ENCODE measurements around the gene UBAC2.
A peak's percentile ranks its signal among the peaks of the same experiment; 100 is the strongest.

UBAC2 gene

DNA sequence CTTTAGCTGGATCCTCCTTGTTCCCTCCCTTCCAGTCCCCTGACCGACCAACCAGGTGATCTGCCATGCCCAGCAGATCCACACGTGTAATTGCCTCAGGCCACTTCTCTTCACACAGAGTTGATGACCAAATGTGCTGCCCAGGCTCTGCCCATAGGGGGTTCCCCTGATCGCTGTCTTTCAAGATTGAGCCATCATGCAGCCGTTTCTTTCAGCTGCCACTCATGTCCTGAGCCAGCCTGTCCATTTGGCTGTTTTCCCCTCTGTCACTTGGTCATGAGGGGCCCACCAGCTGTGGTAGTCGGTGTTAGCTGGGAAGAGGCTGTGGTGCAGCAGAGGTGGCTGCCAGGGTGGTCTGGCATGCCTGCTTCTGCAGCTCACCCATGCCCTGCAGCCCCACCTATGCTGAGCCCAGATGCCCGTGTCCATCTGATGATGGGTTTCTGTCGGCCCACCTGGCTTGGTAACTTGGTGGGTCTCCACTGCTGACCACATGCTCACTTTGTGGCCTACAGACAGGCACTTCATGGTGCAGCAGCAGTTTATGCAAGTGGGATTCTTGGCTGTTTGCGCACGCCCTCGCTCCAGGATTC lies 142.2 kb downstream of the UBAC2 start:
- DNase-seq, result no peak

DNA sequence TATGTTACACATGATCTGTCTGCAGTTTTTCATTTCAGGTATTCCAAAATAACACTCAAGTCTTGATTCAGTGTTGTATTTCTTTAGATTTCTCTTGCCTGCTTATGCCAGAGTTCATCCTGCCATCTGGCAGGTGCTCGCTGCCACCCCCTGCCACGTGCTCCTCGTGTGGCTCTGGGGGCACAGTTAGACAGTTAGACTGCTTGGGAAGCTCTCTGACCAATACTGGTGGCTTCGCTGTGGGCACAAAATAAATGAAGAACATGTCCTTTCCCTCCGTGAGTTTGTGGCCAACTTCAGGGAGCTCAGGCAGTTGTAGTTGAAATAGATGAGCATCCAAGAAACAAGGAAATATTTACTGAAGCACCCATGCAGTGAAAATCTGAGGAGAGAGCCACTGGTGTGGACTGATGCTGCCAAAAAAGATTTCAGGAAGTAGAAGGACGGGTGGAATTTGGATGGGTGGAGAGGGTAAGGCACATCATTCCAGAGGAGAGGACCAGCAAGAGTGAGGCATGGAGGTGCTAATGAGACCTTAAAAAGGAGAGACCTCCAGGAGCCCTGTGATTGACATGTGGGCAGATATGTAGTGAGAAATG lies 144.1 kb downstream of the UBAC2 start:
- no peak for DNase-seq

DNA sequence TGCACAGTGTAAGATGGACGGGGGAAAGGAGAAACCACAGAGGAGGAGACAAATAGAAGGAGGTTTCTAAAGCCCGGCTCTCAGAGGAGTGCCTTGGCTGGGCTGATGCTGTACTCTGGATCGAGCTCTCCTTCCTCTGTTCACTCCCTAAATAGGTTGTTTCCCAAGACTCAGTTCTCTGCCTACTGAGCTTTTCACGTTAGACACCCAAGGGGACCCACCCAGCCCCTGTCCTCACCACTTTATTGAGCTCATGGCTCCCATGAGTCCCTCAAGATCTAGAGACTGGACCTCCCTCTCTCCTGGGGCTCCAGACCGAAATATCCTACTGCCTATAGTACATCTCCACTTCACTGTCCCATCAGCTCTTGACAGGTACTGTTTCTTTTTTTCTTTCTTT lies 144.7 kb downstream of the UBAC2 start:
- DNase-seq, result no peak

DNA sequence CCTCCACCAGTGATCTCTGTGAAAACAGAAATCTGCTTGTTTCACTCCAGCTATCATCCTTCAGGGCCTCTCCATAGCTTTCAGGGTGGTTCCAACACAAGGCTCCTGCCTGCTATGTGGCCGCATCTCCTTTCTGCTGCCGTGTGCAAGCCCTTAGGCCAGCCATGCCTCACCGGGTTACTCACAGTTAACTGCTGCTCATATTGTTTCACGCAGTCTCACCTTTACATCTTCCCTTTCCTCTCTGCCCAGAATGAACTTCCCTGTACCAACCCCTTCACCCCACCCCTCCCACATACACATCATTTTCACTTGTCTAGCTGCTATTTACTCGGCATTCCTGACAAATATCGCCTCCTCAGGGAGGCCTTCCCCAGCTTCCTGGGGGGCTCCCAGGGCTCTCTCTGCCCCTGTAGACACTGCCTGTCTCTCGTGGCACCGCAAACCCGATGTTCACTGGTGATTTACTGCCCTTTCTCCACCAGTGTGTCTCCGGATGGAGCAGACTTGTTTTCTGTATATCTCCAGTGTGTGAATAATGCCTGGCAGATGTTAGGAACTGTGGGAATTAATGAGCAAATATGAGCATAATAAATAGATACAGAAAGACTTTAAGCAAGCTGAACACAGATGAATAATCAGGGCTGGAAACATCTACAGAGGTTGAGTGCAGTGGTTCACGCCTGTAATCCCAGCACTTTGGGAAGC lies 145.8 kb downstream of the UBAC2 start:
- DNase-seq, result no peak

DNA sequence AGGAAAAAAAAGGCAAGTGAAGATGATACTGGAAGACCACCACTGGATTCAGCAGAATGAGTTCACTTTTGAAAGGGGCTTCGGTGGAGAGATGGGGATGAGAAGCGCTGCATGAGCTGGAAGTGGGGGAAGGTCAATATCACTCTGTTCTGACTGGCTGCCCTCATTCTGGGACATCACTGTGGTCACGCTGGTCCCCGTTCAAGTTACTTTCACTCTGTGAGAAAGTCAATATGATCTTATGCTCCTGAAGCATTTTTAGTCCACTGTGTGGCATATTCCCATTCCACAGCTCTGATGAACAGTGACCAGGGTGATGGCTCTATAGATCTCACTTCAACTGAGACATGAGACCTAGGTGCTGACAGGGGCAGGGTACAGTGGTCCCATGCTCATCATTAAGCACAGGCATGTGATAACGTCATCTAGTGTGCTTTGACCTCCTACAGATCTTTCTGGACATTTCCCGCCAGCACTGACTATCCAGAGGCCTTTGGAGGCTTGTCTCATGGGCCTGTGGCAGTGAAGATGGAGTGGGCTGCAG lies 146.8 kb downstream of the UBAC2 start:
- no peak for DNase-seq

DNA sequence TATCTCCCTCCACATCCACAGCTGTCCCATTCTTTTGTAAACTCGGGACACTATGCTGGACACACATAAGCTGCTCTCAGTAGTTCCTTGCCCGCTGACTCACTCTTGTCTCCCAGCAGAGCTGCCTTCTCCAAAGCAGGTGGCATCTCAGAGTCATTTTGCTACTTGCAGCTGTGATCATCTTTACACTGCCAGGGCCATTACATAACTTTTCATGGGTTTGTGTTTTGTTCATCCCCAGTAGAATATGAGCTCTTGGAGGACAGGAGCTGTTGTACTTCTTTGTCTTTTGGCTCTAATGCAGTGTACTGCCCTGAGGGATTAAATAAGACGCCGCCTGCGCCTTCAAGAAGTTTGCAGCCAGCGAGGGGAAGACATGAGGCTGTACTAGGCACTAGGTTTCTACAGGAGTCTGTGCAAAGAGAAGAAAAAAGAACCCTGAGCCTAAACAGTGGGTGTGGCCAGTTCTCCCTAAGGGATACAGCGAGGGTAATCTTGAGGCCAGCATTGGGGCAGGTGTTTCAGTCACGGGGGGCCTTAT lies 147.3 kb downstream of the UBAC2 start:
- DNase-seq, result no peak

DNA sequence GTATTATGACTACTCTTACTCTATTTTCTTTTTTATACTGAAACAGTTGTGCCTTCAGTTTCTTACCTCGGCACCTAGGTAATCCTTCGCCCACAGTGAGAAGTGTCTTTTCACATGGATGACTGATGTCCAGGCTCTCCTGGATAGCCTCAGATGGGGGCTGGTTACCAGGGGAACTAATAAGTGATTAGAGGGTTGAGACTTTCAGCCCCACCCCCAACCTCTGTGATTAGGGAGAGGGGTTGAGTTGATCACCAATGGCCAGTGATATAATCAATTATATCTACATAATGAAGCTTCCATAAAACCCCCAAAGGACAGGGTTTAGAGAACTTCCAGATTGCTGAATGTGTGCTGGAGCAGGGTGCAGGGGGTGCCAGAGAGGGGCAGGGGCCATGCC lies 149.5 kb downstream of the UBAC2 start:
- no peak for DNase-seq

DNA sequence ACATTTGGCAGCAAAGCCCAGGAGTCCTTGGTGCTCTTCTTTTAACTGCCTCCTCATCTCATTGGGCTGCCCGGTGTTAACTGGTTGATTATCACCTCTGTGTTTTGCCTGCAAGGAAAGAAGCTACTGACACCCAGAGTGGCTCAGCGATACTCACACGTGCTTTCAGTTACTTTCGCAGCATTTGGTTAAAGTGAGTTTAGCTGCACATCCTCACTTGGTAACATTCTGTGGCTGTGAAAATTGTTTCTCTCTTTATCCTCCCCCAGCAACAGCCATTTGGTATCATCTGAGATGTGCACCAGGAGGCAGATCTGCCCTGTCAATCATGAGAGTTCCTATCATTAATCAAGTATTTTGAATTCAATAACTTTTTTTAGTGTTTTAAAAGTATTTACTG lies 151.1 kb downstream of the UBAC2 start:
- no peak for DNase-seq

DNA sequence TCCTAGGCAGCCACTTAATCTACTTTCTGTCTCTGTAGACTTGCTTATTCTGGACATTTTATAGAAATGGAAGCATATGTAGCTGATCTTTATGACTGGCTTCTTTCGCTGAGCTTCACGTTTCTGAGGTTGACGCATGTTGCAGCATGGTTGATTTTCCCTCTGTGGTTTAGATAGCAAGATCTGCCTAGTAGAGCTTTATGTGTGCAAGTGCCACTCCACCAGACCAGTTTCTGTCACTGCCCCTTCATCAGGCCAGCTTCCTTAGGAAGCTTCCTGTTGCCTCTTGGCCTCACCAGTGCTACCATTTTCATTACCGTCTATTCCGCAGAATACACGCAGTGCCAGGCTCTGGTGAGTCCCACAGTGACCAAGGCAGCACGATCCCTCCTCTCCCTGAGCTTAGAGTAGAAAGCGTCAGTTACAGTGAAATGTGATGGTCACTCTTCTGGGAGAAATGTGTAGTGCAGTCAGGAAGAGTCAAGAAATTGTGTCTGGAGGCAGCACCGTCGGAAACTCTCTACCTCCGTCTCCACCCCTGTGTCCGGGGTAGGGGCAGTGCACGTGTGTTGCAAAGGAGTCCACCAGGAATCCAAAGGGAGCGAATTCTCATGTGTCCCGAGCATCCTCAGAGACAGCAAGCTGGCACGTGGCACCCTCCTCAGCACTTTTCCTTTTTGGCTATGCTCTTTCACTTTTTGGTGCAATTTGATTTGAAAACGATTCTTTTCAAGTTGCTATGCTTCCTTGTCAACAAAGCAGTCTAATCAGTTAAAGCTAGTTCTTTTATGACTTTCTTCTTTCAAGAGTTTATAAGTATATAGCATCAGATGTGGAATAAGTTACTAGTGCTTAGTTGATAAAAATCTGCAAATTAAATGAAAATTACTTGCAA lies 151.9 kb downstream of the UBAC2 start:
- no peak for DNase-seq

DNA sequence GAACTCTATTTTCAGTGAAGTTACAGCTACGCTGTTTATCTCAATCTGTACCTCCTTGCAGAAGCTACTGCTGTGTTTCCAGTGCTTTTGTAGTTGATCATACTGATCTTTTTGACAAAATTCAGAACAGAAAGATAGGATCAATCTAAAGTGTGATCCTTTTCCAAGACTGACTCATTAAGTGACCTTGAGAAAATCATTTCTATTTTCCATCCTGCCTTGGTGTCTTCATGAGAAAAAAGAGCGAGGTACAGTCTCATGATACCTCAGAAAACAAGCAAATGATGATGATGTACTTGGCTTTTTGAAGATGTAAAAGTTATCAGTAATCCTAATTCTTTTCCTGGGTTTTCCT lies 152.6 kb downstream of the UBAC2 start:
- DNase-seq, result no peak

DNA sequence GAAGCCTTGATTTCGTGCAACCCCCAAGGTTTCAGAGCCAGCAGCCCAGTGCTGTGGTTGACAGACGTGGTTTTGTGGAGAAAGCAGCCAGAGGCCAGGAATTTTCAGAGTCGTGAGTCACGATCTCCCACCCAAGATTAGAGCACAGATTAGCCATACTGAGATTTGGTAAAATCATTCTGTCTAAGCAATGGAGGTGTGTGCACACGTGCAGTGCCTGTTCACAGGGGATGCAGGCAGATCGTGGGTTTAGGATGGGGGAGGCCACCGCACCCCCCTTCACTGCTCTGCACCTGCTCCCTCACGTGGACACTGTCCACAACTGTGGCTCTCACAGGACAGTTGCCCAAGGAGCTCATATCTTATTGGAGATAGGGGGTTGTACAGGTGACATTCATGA lies 153.2 kb downstream of the UBAC2 start:
- DNase-seq, result no peak

DNA sequence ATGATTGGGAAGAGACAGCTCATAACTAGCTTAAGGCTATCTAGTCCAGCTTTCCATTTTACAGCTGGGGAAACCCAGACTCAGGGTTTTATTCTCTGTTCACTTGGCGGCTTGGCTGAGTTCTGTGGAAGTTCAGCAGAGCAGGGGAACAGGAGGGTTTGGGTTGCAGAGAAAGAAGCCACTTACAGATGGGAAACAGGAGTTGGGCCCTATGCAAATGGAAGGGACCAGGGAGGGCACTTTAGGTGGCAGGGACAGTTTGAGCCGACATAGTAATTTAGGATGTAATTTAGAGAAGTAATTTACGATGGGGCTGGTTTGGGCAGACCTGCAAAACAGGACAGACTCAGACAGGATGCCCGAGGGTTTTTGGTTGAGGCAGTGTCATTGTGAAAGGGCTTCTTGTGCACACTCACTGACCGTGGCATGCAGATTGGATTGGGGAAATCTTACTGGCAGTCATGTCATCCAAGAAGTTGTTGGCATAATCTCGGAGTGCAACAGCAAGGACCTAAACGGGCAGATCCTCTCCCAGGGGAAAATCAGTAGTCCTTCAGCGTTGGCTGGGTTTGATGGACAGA lies 153.8 kb downstream of the UBAC2 start:
- no peak for DNase-seq

DNA sequence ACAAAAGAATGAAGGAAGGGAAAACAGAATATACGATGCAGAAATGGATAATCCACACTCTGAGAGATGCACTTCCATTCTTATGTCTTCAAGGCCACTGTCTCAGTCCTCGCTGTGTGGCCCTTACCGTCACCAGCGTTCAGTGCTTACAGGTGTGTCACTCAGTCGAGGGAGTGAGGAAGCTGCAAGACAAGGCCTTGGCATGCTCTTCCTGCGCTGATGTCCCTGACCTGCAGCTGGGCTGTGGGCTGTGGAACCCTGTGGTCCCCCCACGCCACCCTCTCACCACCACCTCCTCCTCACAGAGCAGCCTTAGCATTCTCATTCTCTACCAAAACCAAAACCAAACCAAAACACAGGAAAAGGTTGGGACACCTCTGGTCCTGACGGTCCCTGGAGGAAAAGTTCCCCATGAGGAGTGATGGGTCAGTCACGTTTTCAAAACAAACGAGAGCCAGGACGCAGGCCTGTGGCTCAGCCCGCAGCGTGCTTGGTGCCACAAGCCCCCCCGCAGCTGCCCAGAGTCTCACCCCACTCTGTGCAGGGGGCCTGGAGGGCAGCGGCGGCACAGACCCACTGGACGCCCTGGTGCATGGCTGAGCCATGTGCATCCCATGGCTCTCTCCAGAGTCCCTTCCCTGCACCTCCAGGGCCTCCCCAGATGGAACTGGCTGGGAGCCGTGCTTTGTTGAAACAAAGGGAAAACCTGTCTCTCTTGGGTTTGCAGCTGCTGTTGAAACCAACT lies 154.8 kb downstream of the UBAC2 start:
- DNase-seq, result no peak

DNA sequence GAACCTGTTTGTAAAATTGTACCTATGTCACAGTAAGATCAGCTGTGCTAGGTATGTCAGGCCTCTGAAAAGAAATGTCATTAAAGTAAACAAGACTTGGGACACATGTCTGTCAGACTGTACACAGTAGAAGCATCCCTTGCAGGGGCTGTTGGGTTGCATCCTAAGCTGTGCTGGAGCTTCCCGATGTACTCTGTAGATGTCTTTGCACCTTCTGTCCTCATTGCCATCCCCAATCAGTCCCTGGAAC lies 155.3 kb downstream of the UBAC2 start:
- DNase-seq, result no peak

DNA sequence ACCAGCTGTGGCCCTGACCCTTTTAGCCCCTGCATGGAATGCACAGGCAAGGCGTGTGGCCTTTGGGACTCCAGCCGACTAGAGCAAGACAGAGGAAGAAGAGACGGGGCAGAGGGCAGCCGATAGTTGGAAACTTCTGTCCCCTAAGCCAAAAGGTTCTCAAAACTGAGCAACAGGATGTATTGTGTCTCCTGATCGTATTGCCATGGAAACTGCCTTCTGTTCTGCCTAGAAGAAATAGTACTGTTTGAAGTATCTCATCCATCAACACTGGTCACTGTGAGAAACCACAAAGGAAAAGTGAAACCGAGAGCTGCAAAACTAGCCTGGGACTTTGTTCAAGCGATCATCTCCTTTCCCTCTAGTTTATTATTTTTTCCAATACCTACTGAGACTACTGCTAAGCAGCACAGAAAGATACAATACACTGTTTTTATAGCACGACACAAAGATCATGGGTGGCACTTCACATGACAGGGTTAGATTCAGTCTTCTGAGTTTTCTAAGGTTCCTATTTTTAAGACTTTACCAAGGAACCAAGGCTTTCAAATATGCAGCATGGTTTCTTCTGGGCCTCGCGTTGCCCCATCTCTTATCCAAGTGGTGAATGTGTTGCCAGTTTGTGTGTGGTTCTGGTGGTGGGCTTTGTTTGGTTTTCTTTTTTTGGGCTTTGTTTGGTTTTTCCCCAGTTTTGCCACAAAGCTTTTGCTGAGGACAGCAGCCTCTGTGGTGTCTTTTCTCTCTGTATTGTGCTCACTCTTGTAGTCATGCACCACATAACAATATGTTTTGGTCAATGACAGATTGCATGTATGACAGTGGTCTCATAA lies 155.8 kb downstream of the UBAC2 start:
- peak; percentile 60 for DNase-seq

DNA sequence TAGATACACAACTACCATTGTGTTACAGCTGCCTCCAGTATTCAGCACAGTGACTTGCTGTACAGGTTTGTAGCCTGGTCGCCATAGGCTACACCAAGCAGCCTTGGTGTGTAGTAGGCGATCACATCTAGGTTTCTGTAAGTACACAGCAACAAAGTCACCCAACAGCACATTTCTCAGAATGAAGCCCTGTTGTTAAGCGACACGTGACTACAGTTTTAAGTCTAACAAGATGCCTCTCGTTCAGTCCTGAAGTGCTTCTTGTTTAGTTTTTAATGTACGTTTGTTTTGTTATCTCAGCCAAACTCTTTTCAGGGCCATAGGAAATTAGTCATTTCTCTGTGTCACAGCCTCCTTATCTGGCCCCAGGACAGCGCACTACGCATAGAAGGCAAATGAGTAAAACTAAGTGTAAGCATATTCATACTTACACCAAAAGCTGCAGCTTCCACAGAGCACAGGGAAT lies 156.5 kb downstream of the UBAC2 start:
- no peak for DNase-seq

DNA sequence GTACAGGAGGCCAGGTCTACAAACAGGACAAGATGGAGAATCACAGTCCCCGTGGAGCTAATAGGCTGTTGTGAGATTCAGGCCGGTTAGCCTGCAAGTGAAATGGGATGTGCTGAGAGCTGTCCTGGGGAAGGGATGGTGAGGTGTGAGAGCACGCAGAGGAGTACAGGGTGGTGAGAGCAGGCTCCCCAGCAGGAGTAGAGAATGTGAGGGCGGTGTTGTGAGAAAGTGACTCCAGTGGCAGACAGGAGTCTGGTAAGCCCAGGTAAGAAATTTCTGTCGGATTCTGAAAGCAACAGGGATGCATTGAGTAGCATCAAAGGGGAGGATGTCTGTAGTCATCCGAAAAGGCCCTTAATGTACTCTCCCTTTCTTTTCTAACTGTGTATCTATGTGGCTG lies 157.3 kb downstream of the UBAC2 start:
- no peak for DNase-seq

DNA sequence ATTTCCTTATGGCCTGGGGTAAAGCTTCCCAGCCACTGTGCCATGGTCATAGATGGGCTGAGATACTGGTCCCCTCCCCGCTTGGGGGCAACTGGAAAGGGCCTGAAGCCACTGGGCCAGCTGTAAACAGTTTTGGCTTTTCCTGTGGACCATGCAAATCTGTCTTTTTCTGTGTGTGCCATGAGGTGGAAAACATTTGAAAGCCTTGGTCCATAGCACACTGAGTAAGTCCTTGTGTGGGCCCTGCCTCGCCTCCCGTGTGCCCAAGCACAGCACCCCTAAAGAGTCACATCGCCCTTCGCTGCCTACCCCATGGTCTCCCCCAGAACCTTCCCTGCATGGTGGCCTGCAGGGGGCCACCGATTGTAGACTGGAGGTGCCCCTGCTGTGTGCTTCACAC lies 158.9 kb downstream of the UBAC2 start:
- no peak for DNase-seq

DNA sequence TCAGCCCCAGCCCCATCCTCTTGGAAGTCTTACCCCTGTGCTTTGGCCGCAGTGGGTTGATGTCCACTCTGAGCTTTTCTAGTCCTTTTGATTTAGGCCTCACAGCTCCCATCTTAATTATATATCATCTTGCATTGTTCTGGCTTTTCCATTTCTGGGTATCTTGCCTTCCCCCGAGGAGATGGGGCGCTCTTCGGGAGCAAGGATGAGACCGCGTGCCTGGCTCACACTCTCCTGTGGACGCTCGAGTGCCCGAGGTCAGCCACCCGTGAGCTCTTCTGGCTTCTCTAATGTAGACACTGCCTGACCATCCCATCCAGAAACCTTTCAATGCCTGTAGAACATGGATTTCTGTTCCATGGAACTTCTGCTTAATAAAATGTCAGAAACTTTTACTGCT lies 160.0 kb downstream of the UBAC2 start:
- DNase-seq, result no peak

DNA sequence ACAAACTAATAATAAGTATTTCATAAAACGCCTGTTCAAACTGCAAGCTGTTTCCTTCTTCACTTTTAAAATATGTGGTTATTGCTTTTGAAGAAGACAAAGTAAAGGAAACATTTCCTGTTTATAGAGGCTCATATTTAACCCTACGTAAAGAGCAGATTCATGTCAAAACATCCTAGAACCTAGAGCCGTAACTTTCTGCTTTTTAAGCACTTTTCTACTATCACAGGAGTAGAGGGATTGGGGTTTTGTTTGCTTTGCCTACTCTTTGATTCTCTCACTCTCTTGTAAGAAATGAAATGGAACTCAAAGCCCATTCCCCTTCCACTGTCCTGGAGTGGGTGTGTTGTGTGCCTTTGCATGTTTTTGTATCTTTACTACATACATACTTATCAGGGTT lies 160.5 kb downstream of the UBAC2 start:
- no peak for DNase-seq

DNA sequence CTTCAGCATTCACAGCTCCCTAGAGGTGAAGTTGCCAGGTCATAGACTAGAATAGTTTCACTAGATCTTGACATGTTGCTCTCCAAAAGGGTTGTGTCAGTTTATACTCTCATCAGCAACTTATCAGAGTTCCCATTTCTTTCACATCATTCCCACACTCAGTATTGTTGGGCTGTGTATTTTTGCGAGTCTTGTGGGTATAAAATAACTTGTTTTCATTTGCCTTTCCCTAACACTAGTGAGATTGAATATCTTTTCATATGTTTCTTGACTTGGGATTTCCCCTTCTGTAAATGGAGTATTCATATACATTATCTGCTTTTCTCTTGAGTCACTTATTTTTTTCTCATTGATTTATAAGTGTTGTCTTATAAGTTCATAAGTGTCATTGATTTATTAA lies 161.7 kb downstream of the UBAC2 start:
- DNase-seq, result no peak

Data from kidney glomerular epithelial cell (primary cell).